Loucy (cell line): ENCODE results near the gene TGM4.

ENCODE experiments used
- H2AFZ ChIP-seq: fragments of 200-600 bp; sonication (generic); 2 replicates; pipeline ENCODE4 v1.6.0; 2016; ENCODE audit warnings: antibody characterized with exemption, mild to moderate bottlenecking, low read length, moderate library complexity
- H3F3A ChIP-seq: fragments of 200-600 bp; 2 replicates; pipeline ENCODE4 v1.6.0; 2016; ENCODE audit warnings: antibody characterized with exemption, low read depth, mild to moderate bottlenecking
- H3K27me3 ChIP-seq: fragments of 200-600 bp; sonication (generic); 2 replicates; pipeline ENCODE4 v1.6.1; 2014; ENCODE audit warnings: low read length, mild to moderate bottlenecking; ENCODE audit not compliant: insufficient read depth, poor library complexity, severe bottlenecking
- H3K36me3 ChIP-seq: fragments of 200-600 bp; sonication (generic); 2 replicates; pipeline ENCODE4 v1.6.1; 2016; ENCODE audit warnings: low read length; ENCODE audit not compliant: insufficient read depth
- H3K4me1 ChIP-seq: fragments of 200-600 bp; sonication (generic); 2 replicates; pipeline ENCODE4 v1.5.1; 2014; ENCODE audit warnings: low read length, mild to moderate bottlenecking; ENCODE audit not compliant: insufficient read depth, poor library complexity, severe bottlenecking
- H3K4me2 ChIP-seq: fragments of 200-600 bp; sonication (generic); 2 replicates; pipeline ENCODE4 v1.6.0; 2014; ENCODE audit warnings: antibody characterized with exemption, low read length, low read depth, mild to moderate bottlenecking; ENCODE audit not compliant: poor library complexity, severe bottlenecking
- H3K4me3 ChIP-seq: fragments of 200-600 bp; sonication (generic); 2 replicates; pipeline ENCODE4 v1.5.1; 2014; ENCODE audit warnings: low read length, mild to moderate bottlenecking, mixed read lengths; ENCODE audit not compliant: poor library complexity, severe bottlenecking
- H3K79me2 ChIP-seq: fragments of 200-600 bp; sonication (generic); 2 replicates; pipeline ENCODE4 v1.6.1; 2014; ENCODE audit warnings: low read length; ENCODE audit not compliant: insufficient read depth
- H3K9ac ChIP-seq: fragments of 200-600 bp; sonication (generic); 2 replicates; pipeline ENCODE4 v1.6.0; 2014; ENCODE audit warnings: mild to moderate bottlenecking, low read depth, low read length, moderate library complexity; ENCODE audit not compliant: poor library complexity, severe bottlenecking
- H3K9me2 ChIP-seq: fragments of 200-600 bp; sonication (generic); replicated peaks from 2 replicates; pipeline ENCODE4 v1.6.1; 2016; ENCODE audit warnings: low read depth, low read length, mixed read lengths
- H3K9me3 ChIP-seq: fragments of 200-600 bp; sonication (generic); 2 replicates; pipeline ENCODE4 v1.6.1; 2014; ENCODE audit warnings: mild to moderate bottlenecking, antibody characterized with exemption, low read length, low read depth; ENCODE audit not compliant: insufficient read depth
- H4K20me1 ChIP-seq: fragments of 200-600 bp; sonication (generic); 2 replicates; pipeline ENCODE4 v1.6.0; 2014; ENCODE audit warnings: antibody characterized with exemption, low read length, mild to moderate bottlenecking; ENCODE audit not compliant: insufficient read depth, poor library complexity, severe bottlenecking
- EZH2phosphoT487 ChIP-seq: fragments of 200-600 bp; IDR thresholded peaks from 2 replicates; pipeline ENCODE4 v1.6.1; 2018; ENCODE audit warnings: antibody characterized with exemption, mild to moderate bottlenecking, moderate library complexity, borderline replicate concordance
- TF ChIP-seq, protein P1 (sequence below): fragments of 200-600 bp; sonication (generic); conservative IDR thresholded peaks from 2 replicates; pipeline ENCODE4 v1.5.1; 2014; ENCODE audit warnings: mild to moderate bottlenecking, antibody characterized with exemption, low read length

The TGM4 gene

DNA sequence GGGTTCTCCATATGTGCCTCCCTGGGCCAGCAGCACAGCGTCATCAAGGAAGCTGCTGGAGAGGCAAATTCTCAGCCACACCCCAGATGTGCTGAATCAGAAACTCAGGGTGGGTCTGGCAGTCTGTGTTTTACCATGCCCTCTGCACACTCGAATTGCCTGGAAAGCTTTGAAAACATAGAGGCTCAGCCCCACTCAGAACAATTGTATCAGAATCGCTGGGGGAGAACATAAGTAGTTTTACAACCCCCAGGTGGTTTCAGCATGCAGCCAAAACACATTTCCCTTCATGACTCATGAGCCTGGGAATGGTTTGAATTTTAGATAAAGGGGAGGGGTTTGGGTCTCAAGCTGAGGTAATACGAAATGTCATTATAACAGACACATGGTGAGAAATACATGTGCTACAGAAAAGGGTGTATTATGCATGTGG is 9.6 kb downstream of the TGM4 start:
- H3K9me2 ChIP-seq: no peaks in the 10 kb centered on the region
- H3F3A ChIP-seq: no peaks in the 10 kb centered on the region
- TF ChIP-seq, protein P1, sequence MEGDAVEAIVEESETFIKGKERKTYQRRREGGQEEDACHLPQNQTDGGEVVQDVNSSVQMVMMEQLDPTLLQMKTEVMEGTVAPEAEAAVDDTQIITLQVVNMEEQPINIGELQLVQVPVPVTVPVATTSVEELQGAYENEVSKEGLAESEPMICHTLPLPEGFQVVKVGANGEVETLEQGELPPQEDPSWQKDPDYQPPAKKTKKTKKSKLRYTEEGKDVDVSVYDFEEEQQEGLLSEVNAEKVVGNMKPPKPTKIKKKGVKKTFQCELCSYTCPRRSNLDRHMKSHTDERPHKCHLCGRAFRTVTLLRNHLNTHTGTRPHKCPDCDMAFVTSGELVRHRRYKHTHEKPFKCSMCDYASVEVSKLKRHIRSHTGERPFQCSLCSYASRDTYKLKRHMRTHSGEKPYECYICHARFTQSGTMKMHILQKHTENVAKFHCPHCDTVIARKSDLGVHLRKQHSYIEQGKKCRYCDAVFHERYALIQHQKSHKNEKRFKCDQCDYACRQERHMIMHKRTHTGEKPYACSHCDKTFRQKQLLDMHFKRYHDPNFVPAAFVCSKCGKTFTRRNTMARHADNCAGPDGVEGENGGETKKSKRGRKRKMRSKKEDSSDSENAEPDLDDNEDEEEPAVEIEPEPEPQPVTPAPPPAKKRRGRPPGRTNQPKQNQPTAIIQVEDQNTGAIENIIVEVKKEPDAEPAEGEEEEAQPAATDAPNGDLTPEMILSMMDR: no peak
- no peak for TF ChIP-seq EZH2phosphoT487
- H2AFZ ChIP-seq: no peak overlapping the region
- no peak overlapping the region for H3K9ac ChIP-seq
- H3K36me3 ChIP-seq: no peaks in the 10 kb centered on the region
- H3K9me3 ChIP-seq: no peaks in the 10 kb centered on the region
- H4K20me1 ChIP-seq: no peaks in the 10 kb centered on the region
- no peaks in the 10 kb centered on the region for H3K27me3 ChIP-seq
- H3K4me1 ChIP-seq: no peaks in the 10 kb centered on the region
- H3K79me2 ChIP-seq: no peaks in the 10 kb centered on the region
- no peak overlapping the region for H3K4me3 ChIP-seq
- no peak overlapping the region for H3K4me2 ChIP-seq

DNA sequence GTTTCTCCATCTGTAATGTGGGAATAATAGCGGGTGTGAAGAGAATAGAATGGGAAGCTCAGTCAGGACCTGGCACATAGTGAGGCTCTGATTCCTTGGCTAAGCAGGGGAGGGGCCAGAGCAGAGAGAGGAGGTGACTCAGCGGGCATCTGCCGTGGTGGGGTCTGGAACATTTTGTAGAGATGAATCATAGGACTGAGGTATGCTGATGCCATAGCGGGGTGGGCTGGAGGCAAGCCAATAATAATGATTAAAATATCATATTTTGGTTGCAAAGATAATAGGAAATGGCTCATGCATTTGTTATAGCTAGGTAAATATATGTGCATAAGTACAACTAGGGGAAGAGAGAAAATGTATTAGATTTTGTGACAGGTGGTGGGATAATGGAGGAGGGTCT is 11.2 kb downstream of the TGM4 start:
- Histone ChIP-seq H3K9me3 (no peaks in the 10 kb centered on the region), H3K9me2 (no peaks in the 10 kb centered on the region), H3K9ac (no peak overlapping the region), H4K20me1 (no peaks in the 10 kb centered on the region), H2AFZ (no peak overlapping the region), H3K27me3 (no peaks in the 10 kb centered on the region), H3K4me3 (no peak overlapping the region), H3K4me2 (no peak overlapping the region), H3K4me1 (no peaks in the 10 kb centered on the region), H3K79me2 (no peaks in the 10 kb centered on the region), H3F3A (no peaks in the 10 kb centered on the region), H3K36me3 (no peaks in the 10 kb centered on the region)
- TF ChIP-seq, protein P1: no peak
- no peak for TF ChIP-seq EZH2phosphoT487

DNA sequence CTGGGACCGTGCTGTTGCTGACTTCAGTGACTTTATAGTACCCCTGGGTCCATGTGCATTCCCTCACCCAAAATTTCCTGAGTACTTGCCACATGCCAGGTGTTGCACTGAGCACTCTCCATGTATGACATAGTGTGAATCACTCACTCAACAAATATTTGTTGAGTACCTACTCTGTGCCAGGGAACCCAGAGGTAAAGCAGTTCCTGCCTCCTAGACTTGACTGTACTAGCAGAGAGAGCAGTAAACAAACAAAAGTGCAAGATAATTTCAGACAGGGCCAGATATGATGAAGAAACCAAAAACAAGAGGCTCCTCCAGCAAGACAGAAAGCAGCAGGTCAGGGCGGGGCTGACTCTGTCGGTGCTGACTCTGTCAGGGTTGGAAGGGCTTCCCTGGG is 12.2 kb downstream of the TGM4 start:
- no peak overlapping the region for H3K4me3 ChIP-seq
- H3K79me2 ChIP-seq: no peaks in the 10 kb centered on the region
- no peaks in the 10 kb centered on the region for H3K36me3 ChIP-seq
- no peaks in the 10 kb centered on the region for H3K9me2 ChIP-seq
- H3K27me3 ChIP-seq: no peaks in the 10 kb centered on the region
- no peak overlapping the region for H3K4me2 ChIP-seq
- H3K9me3 ChIP-seq: no peaks in the 10 kb centered on the region
- TF ChIP-seq EZH2phosphoT487: no peak
- TF ChIP-seq, protein P1: no peak
- no peak overlapping the region for H2AFZ ChIP-seq
- H3K9ac ChIP-seq: no peak overlapping the region
- H3F3A ChIP-seq: no peaks in the 10 kb centered on the region
- no peaks in the 10 kb centered on the region for H4K20me1 ChIP-seq
- no peaks in the 10 kb centered on the region for H3K4me1 ChIP-seq
